Measurements from ENCODE around the gene TGOLN2.

DNA sequence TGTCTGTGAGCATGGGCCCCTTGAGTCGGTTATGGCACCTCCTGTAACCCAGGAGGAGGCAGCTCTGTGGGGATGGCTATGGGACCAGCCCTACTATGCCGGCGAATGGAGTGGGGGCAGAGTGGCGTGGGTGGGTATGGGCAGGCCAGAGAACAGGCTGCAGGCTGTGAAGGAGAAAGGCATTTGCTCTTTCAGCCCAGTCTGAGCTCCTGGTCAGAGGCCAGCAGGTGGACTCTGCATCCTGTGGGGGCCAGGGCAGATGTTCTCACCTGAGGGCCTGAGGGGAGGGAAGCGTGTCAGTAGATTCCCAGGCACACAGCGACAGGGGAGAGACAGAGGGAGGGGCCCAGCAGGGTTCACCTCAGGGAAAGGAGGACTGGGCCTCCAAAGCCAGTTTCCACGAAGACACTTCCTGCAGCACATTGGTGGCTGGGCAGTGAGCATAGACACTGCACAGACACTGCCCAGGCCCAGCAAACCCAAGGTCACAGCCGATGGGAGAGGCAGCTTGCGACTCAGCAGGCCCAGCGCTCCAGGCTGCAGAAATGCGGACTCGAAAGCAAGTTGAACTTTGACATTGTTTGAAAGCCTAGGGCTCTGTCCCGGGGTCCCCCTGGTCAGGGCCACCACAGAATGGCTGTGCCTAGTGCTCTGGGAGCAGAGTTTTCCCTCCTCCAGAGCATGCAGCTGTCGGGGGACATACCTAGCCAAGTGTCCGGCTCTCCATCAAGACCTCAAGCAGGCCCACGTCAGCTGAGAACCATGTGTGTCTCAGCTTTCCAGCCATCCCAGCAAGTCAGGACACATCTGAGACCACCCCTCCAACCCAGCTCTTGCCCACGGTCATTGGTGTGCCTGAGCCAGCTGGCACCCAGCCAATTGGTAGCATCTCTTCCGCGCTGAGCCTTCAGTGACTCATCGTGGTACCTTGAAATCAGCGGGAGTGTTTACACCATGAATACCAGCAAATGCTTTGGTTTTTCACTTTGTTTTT lies 53.8 kb downstream of the TGOLN2 start:
- TF ChIP-seq, protein P1, sequence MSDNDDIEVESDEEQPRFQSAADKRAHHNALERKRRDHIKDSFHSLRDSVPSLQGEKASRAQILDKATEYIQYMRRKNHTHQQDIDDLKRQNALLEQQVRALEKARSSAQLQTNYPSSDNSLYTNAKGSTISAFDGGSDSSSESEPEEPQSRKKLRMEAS (IDR thresholded peaks at IDR 0.05) = no peak
- TF ChIP-seq TCF12 (IDR thresholded peaks at IDR 0.05; ENCODE audit: low read depth) (no peak), CEBPB (IDR thresholded peaks at IDR 0.05) (no peak), EP300 (IDR thresholded peaks at IDR 0.05; ENCODE audit: borderline replicate concordance) (no peak), YY1 (IDR thresholded peaks at IDR 0.05; ENCODE audit: low read depth) (no peak), TEAD4 (IDR thresholded peaks at IDR 0.05) (no peak), EGR1 (IDR thresholded peaks at IDR 0.05) (no peak), NFIC (IDR thresholded peaks at IDR 0.05) (peak; percentile 82), TAF1 (IDR thresholded peaks at IDR 0.05; ENCODE audit: low read depth) (no peak), ZBTB7A (IDR thresholded peaks at IDR 0.05; ENCODE audit: low read depth) (no peak), RAD21 (IDR thresholded peaks at IDR 0.05; ENCODE audit: low read depth) (no peak), FOXM1 (IDR thresholded peaks at IDR 0.05; ENCODE audit: borderline replicate concordance, low read depth) (no peak)
- TF ChIP-seq, protein P2, sequence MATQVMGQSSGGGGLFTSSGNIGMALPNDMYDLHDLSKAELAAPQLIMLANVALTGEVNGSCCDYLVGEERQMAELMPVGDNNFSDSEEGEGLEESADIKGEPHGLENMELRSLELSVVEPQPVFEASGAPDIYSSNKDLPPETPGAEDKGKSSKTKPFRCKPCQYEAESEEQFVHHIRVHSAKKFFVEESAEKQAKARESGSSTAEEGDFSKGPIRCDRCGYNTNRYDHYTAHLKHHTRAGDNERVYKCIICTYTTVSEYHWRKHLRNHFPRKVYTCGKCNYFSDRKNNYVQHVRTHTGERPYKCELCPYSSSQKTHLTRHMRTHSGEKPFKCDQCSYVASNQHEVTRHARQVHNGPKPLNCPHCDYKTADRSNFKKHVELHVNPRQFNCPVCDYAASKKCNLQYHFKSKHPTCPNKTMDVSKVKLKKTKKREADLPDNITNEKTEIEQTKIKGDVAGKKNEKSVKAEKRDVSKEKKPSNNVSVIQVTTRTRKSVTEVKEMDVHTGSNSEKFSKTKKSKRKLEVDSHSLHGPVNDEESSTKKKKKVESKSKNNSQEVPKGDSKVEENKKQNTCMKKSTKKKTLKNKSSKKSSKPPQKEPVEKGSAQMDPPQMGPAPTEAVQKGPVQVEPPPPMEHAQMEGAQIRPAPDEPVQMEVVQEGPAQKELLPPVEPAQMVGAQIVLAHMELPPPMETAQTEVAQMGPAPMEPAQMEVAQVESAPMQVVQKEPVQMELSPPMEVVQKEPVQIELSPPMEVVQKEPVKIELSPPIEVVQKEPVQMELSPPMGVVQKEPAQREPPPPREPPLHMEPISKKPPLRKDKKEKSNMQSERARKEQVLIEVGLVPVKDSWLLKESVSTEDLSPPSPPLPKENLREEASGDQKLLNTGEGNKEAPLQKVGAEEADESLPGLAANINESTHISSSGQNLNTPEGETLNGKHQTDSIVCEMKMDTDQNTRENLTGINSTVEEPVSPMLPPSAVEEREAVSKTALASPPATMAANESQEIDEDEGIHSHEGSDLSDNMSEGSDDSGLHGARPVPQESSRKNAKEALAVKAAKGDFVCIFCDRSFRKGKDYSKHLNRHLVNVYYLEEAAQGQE (IDR thresholded peaks at IDR 0.05; ENCODE audit: low read depth) = no peak
- TF ChIP-seq, protein P3, sequence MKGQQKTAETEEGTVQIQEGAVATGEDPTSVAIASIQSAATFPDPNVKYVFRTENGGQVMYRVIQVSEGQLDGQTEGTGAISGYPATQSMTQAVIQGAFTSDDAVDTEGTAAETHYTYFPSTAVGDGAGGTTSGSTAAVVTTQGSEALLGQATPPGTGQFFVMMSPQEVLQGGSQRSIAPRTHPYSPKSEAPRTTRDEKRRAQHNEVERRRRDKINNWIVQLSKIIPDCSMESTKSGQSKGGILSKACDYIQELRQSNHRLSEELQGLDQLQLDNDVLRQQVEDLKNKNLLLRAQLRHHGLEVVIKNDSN (IDR thresholded peaks at IDR 0.05) = no peak
